ENCODE results near the gene SDCBP2. TPM values are rescaled to one million over a fixed set of nuclear protein-coding genes. Genes with fewer than 3 reads are reported as not detected.

SDCBP2 gene
- total and polyA plus RNA-seq, 7 experiments from 2014 or later: 1.0 to 3.6 (median 1.4) TPM

GRCh38 chr20:1269850-1270249 is 59.1 kb downstream of the SDCBP2 start:
- peaks cover 0 to 13% (median 0%) of the 10 kb centered on the region in 5 donors for H3K36me3 Mint-ChIP-seq
- peak overlapping the region in 3 of 10 donors; percentile 1 to 79 (median 22) for H3K4me3 Mint-ChIP-seq
- ATAC-seq (no peak), DNase-seq (no peak)
- POLR2A ChIA-PET: interaction anchor here (0.8 to 2.9 kb wide), 3 partner anchors 10 to 32 kb away, joined by 3 to 9 read pairs (median 7); no protein-coding TSS in a partner anchor
- H3K27ac ChIP-seq (ENCODE audit: low read depth, low read length): no peak overlapping the region
- H3K9me3 Mint-ChIP-seq: no peaks in the 10 kb centered on the region
- CTCF ChIA-PET: interaction anchor here (1.3 kb wide), 1 partner anchor 17 kb away, joined by 6 read pairs; no protein-coding TSS in a partner anchor
- H3K9me3 ChIP-seq (ENCODE audit: control insufficient read depth in 2 of 3, low read length in 3 of 3): no peaks in the 10 kb centered on the region
- no peak overlapping the region for H3K4me3 ChIP-seq (ENCODE audit: low read length)
- no peaks in the 10 kb centered on the region for H3K27me3 ChIP-seq (ENCODE audit: control insufficient read depth in 2 of 2, insufficient read depth in 2 of 2, low read length in 2 of 2)
- H3K27me3 Mint-ChIP-seq: peaks cover 0 to 4% (median 0%) of the 10 kb centered on the region in 5 donors
- H3K27ac Mint-ChIP-seq: peak overlapping the region in 6 of 9 donors; percentile 24 to 93 (median 74)
- peaks cover 22 to 91% (median 86%) of the 10 kb centered on the region in 7 donors for H3K4me1 Mint-ChIP-seq
- peaks cover 9 to 55% of the 10 kb centered on the region in 2 donors for H3K4me1 ChIP-seq (ENCODE audit: control insufficient read depth in 2 of 2, insufficient read depth in 2 of 2, low read length in 2 of 2)
- intact Hi-C loops (cut with micrococcal nuclease): no loop called here
- peaks cover 0 to 22% (median 0%) of the 10 kb centered on the region in 3 experiments for H3K36me3 ChIP-seq (ENCODE audit: control insufficient read depth in 2 of 3, insufficient read depth in 3 of 3, low read length in 3 of 3)

GRCh38 chr20:1269235-1269634 is 59.7 kb downstream of the SDCBP2 start:
- Mint-ChIP-seq H3K9me3 (no peaks in the 10 kb centered on the region), H3K27me3 (peaks cover 0 to 4% (median 0%) of the 10 kb centered on the region in 5 donors), H3K4me1 (peaks cover 26 to 94% (median 90%) of the 10 kb centered on the region in 7 donors), H3K27ac (peak overlapping the region in 7 of 9 donors; percentile 37 to 93 (median 66)), H3K36me3 (peaks cover 0 to 13% (median 0%) of the 10 kb centered on the region in 5 donors), H3K4me3 (peak overlapping the region in 4 of 10 donors; percentile 44 to 93 (median 70))
- ATAC-seq (no peak), DNase-seq (no peak)
- Histone ChIP-seq H3K27me3 (ENCODE audit: control insufficient read depth in 2 of 2, insufficient read depth in 2 of 2, low read length in 2 of 2) (no peaks in the 10 kb centered on the region), H3K27ac (ENCODE audit: low read depth, low read length) (no peak overlapping the region), H3K9me3 (ENCODE audit: control insufficient read depth in 2 of 3, low read length in 3 of 3) (no peaks in the 10 kb centered on the region), H3K36me3 (ENCODE audit: control insufficient read depth in 2 of 3, insufficient read depth in 3 of 3, low read length in 3 of 3) (peaks cover 0 to 22% (median 0%) of the 10 kb centered on the region in 3 experiments), H3K4me3 (ENCODE audit: low read length) (no peak overlapping the region), H3K4me1 (ENCODE audit: control insufficient read depth in 2 of 2, insufficient read depth in 2 of 2, low read length in 2 of 2) (peaks cover 9 to 60% of the 10 kb centered on the region in 2 donors)
- CTCF ChIA-PET: no interaction called here
- POLR2A ChIA-PET: interaction anchor here (1.3 kb wide), 1 partner anchor 11 kb away, joined by 7 read pairs; no protein-coding TSS in a partner anchor
- intact Hi-C loops (cut with micrococcal nuclease): no loop called here

- ATAC-seq: no peak
- Histone ChIP-seq H3K4me1 (ENCODE audit: control insufficient read depth in 2 of 2, insufficient read depth in 2 of 2, low read length in 2 of 2) (peaks cover 9 to 67% of the 10 kb centered on the region in 2 donors), H3K27me3 (ENCODE audit: control insufficient read depth in 2 of 2, insufficient read depth in 2 of 2, low read length in 2 of 2) (no peaks in the 10 kb centered on the region), H3K27ac (ENCODE audit: low read depth, low read length) (peak overlapping the region; percentile 88), H3K4me3 (ENCODE audit: low read length) (no peak overlapping the region), H3K9me3 (ENCODE audit: control insufficient read depth in 2 of 3, low read length in 3 of 3) (no peaks in the 10 kb centered on the region), H3K36me3 (ENCODE audit: control insufficient read depth in 2 of 3, insufficient read depth in 3 of 3, low read length in 3 of 3) (peaks cover 0 to 22% (median 0%) of the 10 kb centered on the region in 3 experiments)
- peaks cover 0 to 4% (median 0%) of the 10 kb centered on the region in 5 donors for H3K27me3 Mint-ChIP-seq
- no peak for DNase-seq
- peaks cover 26 to 94% (median 91%) of the 10 kb centered on the region in 7 donors for H3K4me1 Mint-ChIP-seq
- POLR2A ChIA-PET: interaction anchor here (0.6 to 6.0 kb wide), 5 partner anchors 8 to 145 kb away, joined by 3 to 74 read pairs (median 9); no protein-coding TSS in a partner anchor
- peaks cover 0 to 3% (median 0%) of the 10 kb centered on the region in 11 donors for H3K9me3 Mint-ChIP-seq
- CTCF ChIA-PET: interaction anchor here (0.9 kb wide), 1 partner anchor 54 kb away, joined by 3 read pairs; no protein-coding TSS in a partner anchor
- H3K4me3 Mint-ChIP-seq: peak overlapping the region; percentile 76 to 99 (median 92)
- peaks cover 0 to 13% (median 0%) of the 10 kb centered on the region in 5 donors for H3K36me3 Mint-ChIP-seq
- intact Hi-C loops (cut with micrococcal nuclease): loop anchor here (2.0 kb wide), 5 partner anchors 19 to 149 kb away; partner anchors contain the start of gene PSMF1 (in 1 of the 2)
- H3K27ac Mint-ChIP-seq: peak overlapping the region in 8 of 9 donors; percentile 62 to 93 (median 82)
Observed at GRCh38 chr20:1267809-1268374, 61.0 kb downstream of the SDCBP2 start.

DNA sequence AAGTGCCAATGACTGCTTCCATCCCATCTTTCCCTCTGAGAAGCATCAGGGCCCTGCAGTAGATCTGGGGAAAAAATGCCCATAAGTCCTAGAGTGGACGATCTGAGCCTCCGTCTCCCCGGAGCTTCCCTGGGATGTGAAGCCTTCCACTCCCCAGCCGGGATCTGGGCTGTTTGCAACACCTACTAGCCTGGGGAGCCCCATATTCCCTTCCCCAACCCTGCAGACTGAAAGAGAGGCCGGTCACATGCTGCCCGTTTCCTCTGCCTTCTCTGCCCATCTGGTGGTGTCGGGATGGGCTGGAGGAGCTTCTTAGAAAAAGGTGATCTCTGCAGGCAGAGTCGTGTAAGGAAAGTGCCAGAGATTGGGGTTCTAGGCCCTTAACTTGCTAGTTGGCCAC is 61.8 kb downstream of the SDCBP2 start:
- Histone ChIP-seq H3K4me3 (ENCODE audit: low read length) (peak overlapping the region; percentile 66), H3K4me1 (ENCODE audit: control insufficient read depth in 2 of 2, insufficient read depth in 2 of 2, low read length in 2 of 2) (peaks cover 9 to 62% of the 10 kb centered on the region in 2 donors), H3K27ac (ENCODE audit: low read depth, low read length) (peak overlapping the region; percentile 88), H3K36me3 (ENCODE audit: control insufficient read depth in 2 of 3, insufficient read depth in 3 of 3, low read length in 3 of 3) (peaks cover 0 to 22% (median 0%) of the 10 kb centered on the region in 3 experiments), H3K9me3 (ENCODE audit: control insufficient read depth in 2 of 3, low read length in 3 of 3) (no peaks in the 10 kb centered on the region), H3K27me3 (ENCODE audit: control insufficient read depth in 2 of 2, insufficient read depth in 2 of 2, low read length in 2 of 2) (no peaks in the 10 kb centered on the region)
- ChIA-PET POLR2A (interaction anchor here (0.6 to 6.0 kb wide), 8 partner anchors 8 to 1470 kb away, joined by 4 to 74 read pairs (median 8); no protein-coding TSS in a partner anchor), CTCF (interaction anchor here (0.9 to 1.2 kb wide), 2 partner anchors 19 to 54 kb away, joined by 3 to 5 read pairs; no protein-coding TSS in a partner anchor)
- peaks cover 0 to 4% (median 0%) of the 10 kb centered on the region in 5 donors for H3K27me3 Mint-ChIP-seq
- DNase-seq: no peak
- no peak for ATAC-seq
- H3K27ac Mint-ChIP-seq: peak overlapping the region in 8 of 9 donors; percentile 62 to 93 (median 82)
- intact Hi-C loops (cut with micrococcal nuclease): loop anchor here (2.0 kb wide), 5 partner anchors 20 to 148 kb away; partner anchors contain the start of gene PSMF1 (in 1 of the 2)
- H3K4me1 Mint-ChIP-seq: peaks cover 26 to 93% (median 89%) of the 10 kb centered on the region in 7 donors
- H3K9me3 Mint-ChIP-seq: peaks cover 0 to 8% (median 1%) of the 10 kb centered on the region in 11 donors
- peak overlapping the region; percentile 76 to 99 (median 92) for H3K4me3 Mint-ChIP-seq
- peaks cover 0 to 13% (median 4%) of the 10 kb centered on the region in 5 donors for H3K36me3 Mint-ChIP-seq

GRCh38 chr20:1266167-1266973 is 62.6 kb downstream of the SDCBP2 start, which contains the start of gene SNPH:
Gene SNPH (plus strand): TSS chr20:1266294. CDS start chr20:1296240, 29,946 bp downstream.
- peaks cover 0 to 9% (median 1%) of the 10 kb centered on the region in 11 donors for H3K9me3 Mint-ChIP-seq
- Histone ChIP-seq H3K36me3 (ENCODE audit: control insufficient read depth in 2 of 3, insufficient read depth in 3 of 3, low read length in 3 of 3) (peaks cover 0 to 22% (median 0%) of the 10 kb centered on the region in 3 experiments), H3K4me3 (ENCODE audit: low read length) (peak within 1 kb of the TSS; percentile 66), H3K27ac (ENCODE audit: low read depth, low read length) (peak within 1 kb of the TSS; percentile 88), H3K9me3 (ENCODE audit: control insufficient read depth in 2 of 3, low read length in 3 of 3) (no peaks in the 10 kb centered on the region), H3K4me1 (ENCODE audit: control insufficient read depth in 2 of 2, insufficient read depth in 2 of 2, low read length in 2 of 2) (peaks cover 9 to 54% of the 10 kb centered on the region in 2 donors), H3K27me3 (ENCODE audit: control insufficient read depth in 2 of 2, insufficient read depth in 2 of 2, low read length in 2 of 2) (no peaks in the 10 kb centered on the region)
- H3K27ac Mint-ChIP-seq: peak within 1 kb of the TSS; percentile 77 to 100 (median 98)
- ChIA-PET POLR2A (interaction anchor here (0.7 to 6.0 kb wide), 11 partner anchors 9 to 127 kb away, joined by 3 to 74 read pairs (median 5); partner anchors contain the start of genes FKBP1A and SDCBP2), CTCF (interaction anchor here (0.6 to 1.2 kb wide), 4 partner anchors 12 to 46 kb away, joined by 3 to 5 read pairs (median 4); no protein-coding TSS in a partner anchor)
- ATAC-seq (peak; percentile 93), DNase-seq (peak; percentile 41 to 79 (median 67))
- peaks cover 0 to 5% (median 0%) of the 10 kb centered on the region in 5 donors for H3K27me3 Mint-ChIP-seq
- peaks cover 22 to 87% (median 81%) of the 10 kb centered on the region in 7 donors for H3K4me1 Mint-ChIP-seq
- intact Hi-C loops (cut with micrococcal nuclease): loop anchor here (1.0 to 2.0 kb wide), 14 partner anchors 15 to 433 kb away; partner anchors contain the start of genes PSMF1 (in 2 of the 2), FAM110A (in 1 of the 2), FKBP1A (in 1 of the 2) and NSFL1C (in 1 of the 2)
- peaks cover 0 to 11% (median 4%) of the 10 kb centered on the region in 5 donors for H3K36me3 Mint-ChIP-seq
- H3K4me3 Mint-ChIP-seq: peak within 1 kb of the TSS; percentile 79 to 99 (median 93)
